ENCODE results near the gene KMT2B.

Gene KMT2B

DNA sequence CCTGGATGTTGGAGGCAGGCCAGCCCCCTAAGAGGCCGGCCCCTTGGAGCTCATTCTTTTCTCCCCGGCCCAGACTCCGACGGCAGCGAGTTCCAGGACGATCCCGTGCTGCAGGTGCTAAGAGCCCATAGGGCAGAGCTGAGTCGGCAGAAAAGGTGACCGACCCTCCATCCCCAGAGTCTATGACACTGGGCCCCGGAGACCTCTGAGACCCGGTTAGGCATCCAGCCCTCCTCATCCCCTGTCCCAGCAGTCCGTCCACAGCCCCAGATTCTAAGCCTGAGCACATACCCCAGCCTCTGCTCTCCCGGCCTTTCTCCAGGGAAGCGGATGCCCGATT lies 50.2 kb downstream of the KMT2B start:
- TF ChIP-seq NFIC (IDR thresholded peaks at IDR 0.05) (no peak; the same call in 1 of the 2 replicates), EP300 (IDR thresholded peaks at IDR 0.05; ENCODE audit: borderline replicate concordance) (no peak), RAD21 (IDR thresholded peaks at IDR 0.05; ENCODE audit: low read depth) (no peak), FOXM1 (IDR thresholded peaks at IDR 0.05; ENCODE audit: borderline replicate concordance, low read depth) (no peak), TCF12 (IDR thresholded peaks at IDR 0.05; ENCODE audit: low read depth) (no peak), ZBTB7A (IDR thresholded peaks at IDR 0.05; ENCODE audit: low read depth) (no peak), TAF1 (IDR thresholded peaks at IDR 0.05; ENCODE audit: low read depth) (no peak), EGR1 (IDR thresholded peaks at IDR 0.05) (no peak), YY1 (IDR thresholded peaks at IDR 0.05; ENCODE audit: low read depth) (no peak), CEBPB (IDR thresholded peaks at IDR 0.05) (no peak), CREB1 (IDR thresholded peaks at IDR 0.05; ENCODE audit: low read depth) (no peak), TEAD4 (IDR thresholded peaks at IDR 0.05) (no peak)
- TF ChIP-seq, protein P1, sequence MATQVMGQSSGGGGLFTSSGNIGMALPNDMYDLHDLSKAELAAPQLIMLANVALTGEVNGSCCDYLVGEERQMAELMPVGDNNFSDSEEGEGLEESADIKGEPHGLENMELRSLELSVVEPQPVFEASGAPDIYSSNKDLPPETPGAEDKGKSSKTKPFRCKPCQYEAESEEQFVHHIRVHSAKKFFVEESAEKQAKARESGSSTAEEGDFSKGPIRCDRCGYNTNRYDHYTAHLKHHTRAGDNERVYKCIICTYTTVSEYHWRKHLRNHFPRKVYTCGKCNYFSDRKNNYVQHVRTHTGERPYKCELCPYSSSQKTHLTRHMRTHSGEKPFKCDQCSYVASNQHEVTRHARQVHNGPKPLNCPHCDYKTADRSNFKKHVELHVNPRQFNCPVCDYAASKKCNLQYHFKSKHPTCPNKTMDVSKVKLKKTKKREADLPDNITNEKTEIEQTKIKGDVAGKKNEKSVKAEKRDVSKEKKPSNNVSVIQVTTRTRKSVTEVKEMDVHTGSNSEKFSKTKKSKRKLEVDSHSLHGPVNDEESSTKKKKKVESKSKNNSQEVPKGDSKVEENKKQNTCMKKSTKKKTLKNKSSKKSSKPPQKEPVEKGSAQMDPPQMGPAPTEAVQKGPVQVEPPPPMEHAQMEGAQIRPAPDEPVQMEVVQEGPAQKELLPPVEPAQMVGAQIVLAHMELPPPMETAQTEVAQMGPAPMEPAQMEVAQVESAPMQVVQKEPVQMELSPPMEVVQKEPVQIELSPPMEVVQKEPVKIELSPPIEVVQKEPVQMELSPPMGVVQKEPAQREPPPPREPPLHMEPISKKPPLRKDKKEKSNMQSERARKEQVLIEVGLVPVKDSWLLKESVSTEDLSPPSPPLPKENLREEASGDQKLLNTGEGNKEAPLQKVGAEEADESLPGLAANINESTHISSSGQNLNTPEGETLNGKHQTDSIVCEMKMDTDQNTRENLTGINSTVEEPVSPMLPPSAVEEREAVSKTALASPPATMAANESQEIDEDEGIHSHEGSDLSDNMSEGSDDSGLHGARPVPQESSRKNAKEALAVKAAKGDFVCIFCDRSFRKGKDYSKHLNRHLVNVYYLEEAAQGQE (IDR thresholded peaks at IDR 0.05; ENCODE audit: low read depth), result no peak
- TF ChIP-seq, protein P2, sequence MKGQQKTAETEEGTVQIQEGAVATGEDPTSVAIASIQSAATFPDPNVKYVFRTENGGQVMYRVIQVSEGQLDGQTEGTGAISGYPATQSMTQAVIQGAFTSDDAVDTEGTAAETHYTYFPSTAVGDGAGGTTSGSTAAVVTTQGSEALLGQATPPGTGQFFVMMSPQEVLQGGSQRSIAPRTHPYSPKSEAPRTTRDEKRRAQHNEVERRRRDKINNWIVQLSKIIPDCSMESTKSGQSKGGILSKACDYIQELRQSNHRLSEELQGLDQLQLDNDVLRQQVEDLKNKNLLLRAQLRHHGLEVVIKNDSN (IDR thresholded peaks at IDR 0.05), result no peak
- TF ChIP-seq, protein P3, sequence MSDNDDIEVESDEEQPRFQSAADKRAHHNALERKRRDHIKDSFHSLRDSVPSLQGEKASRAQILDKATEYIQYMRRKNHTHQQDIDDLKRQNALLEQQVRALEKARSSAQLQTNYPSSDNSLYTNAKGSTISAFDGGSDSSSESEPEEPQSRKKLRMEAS (IDR thresholded peaks at IDR 0.05), result no peak

DNA sequence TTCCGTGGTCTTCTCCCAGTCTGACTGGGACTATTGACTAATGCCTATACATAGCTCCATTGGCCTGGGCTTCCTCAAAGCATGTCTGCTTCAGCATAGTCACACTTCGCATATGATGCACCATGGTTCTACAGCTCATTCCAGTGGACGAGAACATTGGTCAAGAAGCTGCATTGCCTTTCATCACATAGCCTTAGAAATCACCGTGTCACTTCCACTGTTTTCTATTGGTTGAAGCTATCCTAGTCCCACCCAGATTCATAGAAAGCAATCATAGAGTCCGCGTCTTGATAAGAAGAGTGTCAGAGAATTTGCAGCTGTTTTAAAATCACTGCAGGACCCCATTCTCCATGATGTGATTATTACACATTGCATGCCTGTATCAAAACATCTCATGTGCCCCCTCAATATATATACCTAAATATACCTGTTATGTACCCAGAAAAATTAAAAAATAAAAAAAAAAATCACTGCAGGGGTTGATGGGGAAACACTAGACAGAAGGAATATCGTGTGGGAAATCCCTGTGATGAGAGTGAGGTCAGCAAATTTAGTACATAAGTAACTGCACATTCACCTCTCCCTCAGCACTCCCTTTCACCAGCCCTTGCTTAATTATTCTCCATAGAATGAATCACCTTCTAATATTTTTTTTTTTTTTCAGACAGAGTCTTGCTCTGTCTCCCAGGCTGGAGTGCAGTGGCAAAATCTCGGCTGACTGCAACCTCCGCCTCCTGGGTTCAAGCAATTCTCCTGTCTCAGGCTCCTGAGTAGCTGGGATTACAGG lies 55.4 kb downstream of the KMT2B start:
- no peak for TF ChIP-seq EGR1 (IDR thresholded peaks at IDR 0.05)
- TF ChIP-seq, protein P1 (IDR thresholded peaks at IDR 0.05; ENCODE audit: low read depth), result no peak
- TF ChIP-seq TEAD4 (IDR thresholded peaks at IDR 0.05), result no peak
- no peak for TF ChIP-seq NFIC (IDR thresholded peaks at IDR 0.05)
- TF ChIP-seq YY1 (IDR thresholded peaks at IDR 0.05; ENCODE audit: low read depth), result no peak
- TF ChIP-seq CEBPB (IDR thresholded peaks at IDR 0.05), result no peak
- no peak for TF ChIP-seq RAD21 (IDR thresholded peaks at IDR 0.05; ENCODE audit: low read depth)
- no peak for TF ChIP-seq ZBTB7A (IDR thresholded peaks at IDR 0.05; ENCODE audit: low read depth)
- TF ChIP-seq EP300 (IDR thresholded peaks at IDR 0.05; ENCODE audit: borderline replicate concordance), result no peak
- TF ChIP-seq, protein P2 (IDR thresholded peaks at IDR 0.05), result no peak
- TF ChIP-seq FOXM1 (IDR thresholded peaks at IDR 0.05; ENCODE audit: borderline replicate concordance, low read depth), result no peak
- TF ChIP-seq TCF12 (IDR thresholded peaks at IDR 0.05; ENCODE audit: low read depth), result no peak
- TF ChIP-seq, protein P3 (IDR thresholded peaks at IDR 0.05), result no peak
- no peak for TF ChIP-seq TAF1 (IDR thresholded peaks at IDR 0.05; ENCODE audit: low read depth)

DNA sequence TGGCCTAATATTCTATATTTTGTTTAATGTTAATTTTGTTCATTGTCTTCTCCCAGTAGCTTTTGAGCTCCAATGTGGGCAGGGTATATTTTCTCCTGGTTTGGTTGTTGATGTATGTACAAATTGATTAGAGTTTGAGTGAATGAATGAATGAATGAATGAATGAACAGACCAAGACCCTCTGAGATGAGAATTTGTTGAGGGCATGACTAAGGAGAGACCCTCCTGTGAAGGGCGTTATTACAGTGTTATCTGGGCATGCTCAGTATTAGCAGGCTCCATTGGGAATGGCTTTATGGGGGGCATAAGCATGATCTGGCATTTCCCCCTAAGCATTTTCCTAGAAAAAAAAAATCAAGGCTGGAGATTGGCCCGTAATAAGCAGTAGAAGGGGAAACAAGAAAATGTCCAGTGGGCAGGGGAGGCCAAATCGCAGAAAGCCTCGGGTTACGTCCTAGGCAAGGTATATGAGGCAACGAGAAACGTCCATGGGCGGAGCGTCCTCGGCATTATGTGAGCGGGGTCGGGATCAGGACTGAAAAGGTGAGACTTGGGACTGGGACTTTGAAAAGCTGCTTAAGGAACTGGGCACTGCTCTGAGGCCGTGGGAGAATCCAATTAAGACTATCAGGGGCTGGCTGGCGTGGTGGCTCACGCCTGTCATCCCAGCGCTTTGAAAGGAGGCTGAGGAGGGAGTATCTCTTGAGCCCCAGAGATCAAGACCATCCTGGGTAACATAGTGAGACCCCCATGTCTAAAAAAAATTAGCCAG lies 56.7 kb downstream of the KMT2B start:
- TF ChIP-seq ZBTB7A (IDR thresholded peaks at IDR 0.05; ENCODE audit: low read depth) (0 out of 2 replicates have a peak, but pooled peaks have one; percentile 29), CEBPB (IDR thresholded peaks at IDR 0.05) (no peak)

DNA sequence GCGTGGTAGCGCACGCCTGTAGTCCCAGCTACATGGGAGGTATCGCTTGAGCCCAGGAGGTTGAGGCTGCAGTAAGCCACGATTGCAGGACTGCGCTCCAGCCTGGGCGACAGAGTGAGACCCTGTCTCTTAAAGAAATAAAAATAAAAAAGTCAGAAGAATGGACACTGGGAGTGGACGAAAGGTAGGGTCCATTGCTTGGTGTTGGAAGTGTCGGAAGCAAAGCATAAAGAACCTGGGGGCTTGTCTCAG lies 57.2 kb downstream of the KMT2B start:
- TF ChIP-seq, protein P2 (IDR thresholded peaks at IDR 0.05), result no peak
- TF ChIP-seq YY1 (IDR thresholded peaks at IDR 0.05; ENCODE audit: low read depth), result no peak
- TF ChIP-seq CEBPB (IDR thresholded peaks at IDR 0.05), result no peak
- TF ChIP-seq EP300 (IDR thresholded peaks at IDR 0.05; ENCODE audit: borderline replicate concordance), result no peak
- TF ChIP-seq TCF12 (IDR thresholded peaks at IDR 0.05; ENCODE audit: low read depth), result no peak
- TF ChIP-seq, protein P1 (IDR thresholded peaks at IDR 0.05; ENCODE audit: low read depth), result no peak
- TF ChIP-seq TAF1 (IDR thresholded peaks at IDR 0.05; ENCODE audit: low read depth), result no peak
- no peak for TF ChIP-seq NFIC (IDR thresholded peaks at IDR 0.05)
- no peak for TF ChIP-seq CREB1 (IDR thresholded peaks at IDR 0.05; ENCODE audit: low read depth)
- TF ChIP-seq ZBTB7A (IDR thresholded peaks at IDR 0.05; ENCODE audit: low read depth), result no peak; the same call in 1 of the 2 replicates
- no peak for TF ChIP-seq RAD21 (IDR thresholded peaks at IDR 0.05; ENCODE audit: low read depth)
- TF ChIP-seq TEAD4 (IDR thresholded peaks at IDR 0.05), result no peak
- TF ChIP-seq EGR1 (IDR thresholded peaks at IDR 0.05), result no peak
- TF ChIP-seq FOXM1 (IDR thresholded peaks at IDR 0.05; ENCODE audit: borderline replicate concordance, low read depth), result no peak
- TF ChIP-seq, protein P3 (IDR thresholded peaks at IDR 0.05), result no peak
